ENCODE results near the gene TUBG2.
"Not testable (repeated sequence)": the region's sequence is repeated elsewhere in the genome, so short reads cannot be mapped to it uniquely, and the experiment has no call there.

Gene TUBG2

GRCh38 chr17:42640121-42640520, 19.0 kb upstream of the TUBG2 start:
- H3K27ac Mint-ChIP-seq, result no peak overlapping the region

GRCh38 chr17:42642336-42642735, 16.7 kb upstream of the TUBG2 start:
- Mint-ChIP-seq H3K27me3 (no peaks in the 10 kb centered on the region), H3K4me1 (no peaks in the 10 kb centered on the region), H3K36me3 (no peaks in the 10 kb centered on the region), H3K4me3 (no peak overlapping the region), H3K9me3 (no peaks in the 10 kb centered on the region), H3K27ac (no peak overlapping the region)

More at GRCh38 chr17:42640121-42640520, 19.0 kb upstream of the TUBG2 start:
- Mint-ChIP-seq H3K4me1 (no peaks in the 10 kb centered on the region), H3K27me3 (no peaks in the 10 kb centered on the region), H3K4me3 (no peak overlapping the region), H3K36me3 (no peaks in the 10 kb centered on the region), H3K9me3 (no peaks in the 10 kb centered on the region)

- Mint-ChIP-seq H3K27ac (peak overlapping the region; percentile 5), H3K4me1 (no peaks in the 10 kb centered on the region), H3K4me3 (no peak overlapping the region), H3K9me3 (no peaks in the 10 kb centered on the region), H3K36me3 (no peaks in the 10 kb centered on the region), H3K27me3 (peaks cover 2% of the 10 kb centered on the region)
Measured at GRCh38 chr17:42647778-42648177, 11.3 kb upstream of the TUBG2 start.

GRCh38 chr17:42651392-42651791, 7.7 kb upstream of the TUBG2 start:
- Mint-ChIP-seq H3K36me3 (no peaks in the 10 kb centered on the region), H3K27me3 (peaks cover 3% of the 10 kb centered on the region), H3K9me3 (no peaks in the 10 kb centered on the region), H3K4me3 (no peak overlapping the region), H3K4me1 (no peaks in the 10 kb centered on the region), H3K27ac (peak overlapping the region; percentile 1)

GRCh38 chr17:42653179-42654124, 5.6 kb upstream of the TUBG2 start:
- no peaks in the 10 kb centered on the region for H3K36me3 Mint-ChIP-seq
- H3K4me1 Mint-ChIP-seq, result peaks cover 7% of the 10 kb centered on the region
- no peak overlapping the region for H3K4me3 Mint-ChIP-seq
- H3K9me3 Mint-ChIP-seq, result no peaks in the 10 kb centered on the region
- H3K27ac Mint-ChIP-seq, result no peak overlapping the region
- H3K27me3 Mint-ChIP-seq, result peaks cover 3% of the 10 kb centered on the region

- H3K27me3 Mint-ChIP-seq, result peaks cover 3% of the 10 kb centered on the region
- peak overlapping the region; percentile 66 for H3K27ac Mint-ChIP-seq
- no peaks in the 10 kb centered on the region for H3K36me3 Mint-ChIP-seq
- H3K9me3 Mint-ChIP-seq, result no peaks in the 10 kb centered on the region
- peaks cover 12% of the 10 kb centered on the region for H3K4me1 Mint-ChIP-seq
- H3K4me3 Mint-ChIP-seq, result no peak overlapping the region
Measured at GRCh38 chr17:42655528-42655927, 3.6 kb upstream of the TUBG2 start.

- peak overlapping the region; percentile 90 for H3K4me3 Mint-ChIP-seq
- no peaks in the 10 kb centered on the region for H3K9me3 Mint-ChIP-seq
- peak overlapping the region; percentile 83 for H3K27ac Mint-ChIP-seq
- H3K27me3 Mint-ChIP-seq, result peaks cover 2% of the 10 kb centered on the region
- H3K4me1 Mint-ChIP-seq, result peaks cover 12% of the 10 kb centered on the region
- H3K36me3 Mint-ChIP-seq, result no peaks in the 10 kb centered on the region
Measured at GRCh38 chr17:42657824-42658588, 1.1 kb upstream of the TUBG2 start.

GRCh38 chr17:42659932-42660274, 819 bp downstream of the TUBG2 start:
- H3K9me3 Mint-ChIP-seq, H3K36me3 Mint-ChIP-seq, H3K27me3 Mint-ChIP-seq, H3K27ac Mint-ChIP-seq: not testable (repeated sequence)
- Mint-ChIP-seq H3K4me3 (peak overlapping the region; percentile 90), H3K4me1 (peaks cover 12% of the 10 kb centered on the region)

GRCh38 chr17:42660692-42661345, 1.7 kb downstream of the TUBG2 start:
- Mint-ChIP-seq H3K9me3 (no peaks in the 10 kb centered on the region), H3K4me1 (peaks cover 12% of the 10 kb centered on the region), H3K4me3 (no peak overlapping the region), H3K27ac (no peak overlapping the region), H3K27me3 (no peaks in the 10 kb centered on the region), H3K36me3 (peaks cover 3% of the 10 kb centered on the region)

- peaks cover 4% of the 10 kb centered on the region for H3K36me3 Mint-ChIP-seq
- H3K27me3 Mint-ChIP-seq, result peaks cover 5% of the 10 kb centered on the region
- H3K4me1 Mint-ChIP-seq, result peaks cover 11% of the 10 kb centered on the region
- H3K27ac Mint-ChIP-seq, result no peak overlapping the region
- no peak overlapping the region for H3K4me3 Mint-ChIP-seq
- no peaks in the 10 kb centered on the region for H3K9me3 Mint-ChIP-seq
Measured at GRCh38 chr17:42665581-42666001, 6.5 kb downstream of the TUBG2 start.

GRCh38 chr17:42666126-42666525, 7.0 kb downstream of the TUBG2 start:
- H3K27ac Mint-ChIP-seq, H3K36me3 Mint-ChIP-seq, H3K27me3 Mint-ChIP-seq, H3K9me3 Mint-ChIP-seq, H3K4me3 Mint-ChIP-seq: not testable (repeated sequence)
- peaks cover 16% of the 10 kb centered on the region for H3K4me1 Mint-ChIP-seq

GRCh38 chr17:42667088-42667951, 8.2 kb downstream of the TUBG2 start:
- no peak overlapping the region for H3K27ac Mint-ChIP-seq
- H3K27me3 Mint-ChIP-seq, result peaks cover 11% of the 10 kb centered on the region
- peaks cover 4% of the 10 kb centered on the region for H3K36me3 Mint-ChIP-seq
- peaks cover 24% of the 10 kb centered on the region for H3K4me1 Mint-ChIP-seq
- H3K4me3 Mint-ChIP-seq, result no peak overlapping the region
- no peaks in the 10 kb centered on the region for H3K9me3 Mint-ChIP-seq

GRCh38 chr17:42669705-42669976, 10.6 kb downstream of the TUBG2 start:
- Mint-ChIP-seq H3K36me3 (peaks cover 4% of the 10 kb centered on the region), H3K9me3 (no peaks in the 10 kb centered on the region), H3K27me3 (peaks cover 20% of the 10 kb centered on the region), H3K27ac (no peak overlapping the region), H3K4me1 (peaks cover 30% of the 10 kb centered on the region), H3K4me3 (peak overlapping the region; percentile 60)

GRCh38 chr17:42669977-42670788, 11.1 kb downstream of the TUBG2 start:
- H3K9me3 Mint-ChIP-seq, result no peaks in the 10 kb centered on the region
- H3K27ac Mint-ChIP-seq, result no peak overlapping the region
- H3K27me3 Mint-ChIP-seq, result peaks cover 22% of the 10 kb centered on the region
- peak overlapping the region; percentile 63 for H3K4me3 Mint-ChIP-seq
- peaks cover 33% of the 10 kb centered on the region for H3K4me1 Mint-ChIP-seq
- H3K36me3 Mint-ChIP-seq, result peaks cover 4% of the 10 kb centered on the region

All from activated naive CD4-positive, alpha-beta T cell treated with anti-CD3 and anti-CD28 coated beads, Interleukin-2, amount 50 U/mL, for 24 hours (primary cell).